ENCODE measurements around the gene CALU.

Gene CALU

DNA sequence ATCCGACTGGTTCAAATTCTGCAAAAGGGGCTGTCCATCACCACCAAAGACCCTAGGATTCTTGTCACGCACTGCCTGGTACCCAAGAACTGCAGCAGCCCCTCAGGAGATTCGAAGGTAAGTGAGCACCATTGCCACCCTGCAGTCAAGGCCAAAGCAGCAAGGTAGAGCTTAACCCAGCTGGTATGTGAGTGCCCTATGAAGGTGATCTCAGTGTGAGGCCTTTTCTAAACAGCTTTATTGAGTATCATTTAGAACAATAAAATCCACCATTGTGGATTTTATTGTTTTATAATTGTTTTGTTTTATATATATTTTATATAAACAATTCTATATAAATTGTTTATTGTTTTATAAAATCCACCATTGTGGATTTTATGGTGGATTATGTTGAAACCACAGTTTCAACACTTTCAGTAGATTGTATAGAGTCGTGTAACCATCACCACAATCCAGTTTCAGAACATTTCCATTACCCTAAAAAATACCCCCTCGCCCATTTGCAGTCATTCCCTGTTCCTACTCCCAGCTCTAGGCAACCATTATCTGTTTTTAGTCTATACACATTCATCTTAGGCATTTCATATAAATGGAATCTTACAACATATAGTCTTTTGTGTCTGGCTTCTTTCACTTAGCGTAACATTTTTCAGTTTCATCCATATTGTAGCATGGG, 20.1 kb upstream of the CALU start (continued):
- TF ChIP-seq, protein P1, sequence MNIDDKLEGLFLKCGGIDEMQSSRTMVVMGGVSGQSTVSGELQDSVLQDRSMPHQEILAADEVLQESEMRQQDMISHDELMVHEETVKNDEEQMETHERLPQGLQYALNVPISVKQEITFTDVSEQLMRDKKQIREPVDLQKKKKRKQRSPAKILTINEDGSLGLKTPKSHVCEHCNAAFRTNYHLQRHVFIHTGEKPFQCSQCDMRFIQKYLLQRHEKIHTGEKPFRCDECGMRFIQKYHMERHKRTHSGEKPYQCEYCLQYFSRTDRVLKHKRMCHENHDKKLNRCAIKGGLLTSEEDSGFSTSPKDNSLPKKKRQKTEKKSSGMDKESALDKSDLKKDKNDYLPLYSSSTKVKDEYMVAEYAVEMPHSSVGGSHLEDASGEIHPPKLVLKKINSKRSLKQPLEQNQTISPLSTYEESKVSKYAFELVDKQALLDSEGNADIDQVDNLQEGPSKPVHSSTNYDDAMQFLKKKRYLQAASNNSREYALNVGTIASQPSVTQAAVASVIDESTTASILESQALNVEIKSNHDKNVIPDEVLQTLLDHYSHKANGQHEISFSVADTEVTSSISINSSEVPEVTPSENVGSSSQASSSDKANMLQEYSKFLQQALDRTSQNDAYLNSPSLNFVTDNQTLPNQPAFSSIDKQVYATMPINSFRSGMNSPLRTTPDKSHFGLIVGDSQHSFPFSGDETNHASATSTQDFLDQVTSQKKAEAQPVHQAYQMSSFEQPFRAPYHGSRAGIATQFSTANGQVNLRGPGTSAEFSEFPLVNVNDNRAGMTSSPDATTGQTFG (tag by site-specific recombination; IDR thresholded peaks at IDR 0.05; ENCODE audit: borderline replicate concordance): no peak

DNA sequence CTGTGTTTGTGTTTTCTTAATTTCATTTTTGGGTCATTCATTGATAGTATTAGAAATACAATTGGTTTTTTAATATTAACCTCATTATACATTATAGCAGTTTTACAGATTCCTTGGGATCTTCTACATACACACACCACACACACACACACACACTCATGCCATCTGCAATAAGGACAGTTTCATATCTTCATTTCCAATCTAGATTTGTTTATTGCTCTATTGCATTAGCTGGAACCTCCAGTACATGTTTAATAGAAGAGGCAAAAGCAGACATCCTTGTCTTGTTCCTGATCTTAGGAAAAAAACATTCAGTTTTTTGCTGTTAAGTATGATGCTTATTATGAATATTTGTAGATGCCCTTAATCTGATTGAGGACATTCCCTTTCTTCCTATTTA, 17.8 kb upstream of the CALU start:
- H3K36me3 ChIP-seq (ENCODE audit: control insufficient read depth in 2 of 2, insufficient read depth in 1 of 2, low read length in 2 of 2): no peaks in the 10 kb centered on the region
- CTCF ChIA-PET: no interaction called here
- no peaks in the 10 kb centered on the region for H3K9me3 ChIP-seq (ENCODE audit: control insufficient read depth, insufficient read depth, low read depth, low read length)
- no peak overlapping the region for H3K27ac ChIP-seq (ENCODE audit: extremely low read depth, low read depth, low read length)
- POLR2A ChIA-PET: no interaction called here
- no peak overlapping the region for H3K4me3 ChIP-seq (ENCODE audit: low read depth, low read length)
- H3K4me1 ChIP-seq (ENCODE audit: control insufficient read depth, insufficient read depth, low read length): no peaks in the 10 kb centered on the region
- no peak for TF ChIP-seq ZNF785 (tag by site-specific recombination; IDR thresholded peaks at IDR 0.05)
- TF ChIP-seq, protein P2, sequence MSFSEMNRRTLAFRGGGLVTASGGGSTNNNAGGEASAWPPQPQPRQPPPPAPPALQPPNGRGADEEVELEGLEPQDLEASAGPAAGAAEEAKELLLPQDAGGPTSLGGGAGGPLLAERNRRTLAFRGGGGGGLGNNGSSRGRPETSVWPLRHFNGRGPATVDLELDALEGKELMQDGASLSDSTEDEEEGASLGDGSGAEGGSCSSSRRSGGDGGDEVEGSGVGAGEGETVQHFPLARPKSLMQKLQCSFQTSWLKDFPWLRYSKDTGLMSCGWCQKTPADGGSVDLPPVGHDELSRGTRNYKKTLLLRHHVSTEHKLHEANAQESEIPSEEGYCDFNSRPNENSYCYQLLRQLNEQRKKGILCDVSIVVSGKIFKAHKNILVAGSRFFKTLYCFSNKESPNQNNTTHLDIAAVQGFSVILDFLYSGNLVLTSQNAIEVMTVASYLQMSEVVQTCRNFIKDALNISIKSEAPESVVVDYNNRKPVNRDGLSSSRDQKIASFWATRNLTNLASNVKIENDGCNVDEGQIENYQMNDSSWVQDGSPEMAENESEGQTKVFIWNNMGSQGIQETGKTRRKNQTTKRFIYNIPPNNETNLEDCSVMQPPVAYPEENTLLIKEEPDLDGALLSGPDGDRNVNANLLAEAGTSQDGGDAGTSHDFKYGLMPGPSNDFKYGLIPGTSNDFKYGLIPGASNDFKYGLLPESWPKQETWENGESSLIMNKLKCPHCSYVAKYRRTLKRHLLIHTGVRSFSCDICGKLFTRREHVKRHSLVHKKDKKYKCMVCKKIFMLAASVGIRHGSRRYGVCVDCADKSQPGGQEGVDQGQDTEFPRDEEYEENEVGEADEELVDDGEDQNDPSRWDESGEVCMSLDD (tag by site-specific recombination; IDR thresholded peaks at IDR 0.05): no peak
- TF ChIP-seq ZNF624 (tag by site-specific recombination; IDR thresholded peaks at IDR 0.05): no peak
- no peak for TF ChIP-seq ZNF114 (tag by site-specific recombination; IDR thresholded peaks at IDR 0.05)
- no peak for TF ChIP-seq ZNF707 (tag by site-specific recombination; IDR thresholded peaks at IDR 0.05)
- TF ChIP-seq ZNF223 (tag by site-specific recombination; IDR thresholded peaks at IDR 0.05): no peak
- TF ChIP-seq ZNF596 (tag by site-specific recombination; IDR thresholded peaks at IDR 0.05): no peak
- TF ChIP-seq ZNF677 (tag by site-specific recombination; IDR thresholded peaks at IDR 0.05): no peak
- no peak for TF ChIP-seq ZNF214 (tag by site-specific recombination; IDR thresholded peaks at IDR 0.05; ENCODE audit: borderline replicate concordance)
- TF ChIP-seq, protein P3, sequence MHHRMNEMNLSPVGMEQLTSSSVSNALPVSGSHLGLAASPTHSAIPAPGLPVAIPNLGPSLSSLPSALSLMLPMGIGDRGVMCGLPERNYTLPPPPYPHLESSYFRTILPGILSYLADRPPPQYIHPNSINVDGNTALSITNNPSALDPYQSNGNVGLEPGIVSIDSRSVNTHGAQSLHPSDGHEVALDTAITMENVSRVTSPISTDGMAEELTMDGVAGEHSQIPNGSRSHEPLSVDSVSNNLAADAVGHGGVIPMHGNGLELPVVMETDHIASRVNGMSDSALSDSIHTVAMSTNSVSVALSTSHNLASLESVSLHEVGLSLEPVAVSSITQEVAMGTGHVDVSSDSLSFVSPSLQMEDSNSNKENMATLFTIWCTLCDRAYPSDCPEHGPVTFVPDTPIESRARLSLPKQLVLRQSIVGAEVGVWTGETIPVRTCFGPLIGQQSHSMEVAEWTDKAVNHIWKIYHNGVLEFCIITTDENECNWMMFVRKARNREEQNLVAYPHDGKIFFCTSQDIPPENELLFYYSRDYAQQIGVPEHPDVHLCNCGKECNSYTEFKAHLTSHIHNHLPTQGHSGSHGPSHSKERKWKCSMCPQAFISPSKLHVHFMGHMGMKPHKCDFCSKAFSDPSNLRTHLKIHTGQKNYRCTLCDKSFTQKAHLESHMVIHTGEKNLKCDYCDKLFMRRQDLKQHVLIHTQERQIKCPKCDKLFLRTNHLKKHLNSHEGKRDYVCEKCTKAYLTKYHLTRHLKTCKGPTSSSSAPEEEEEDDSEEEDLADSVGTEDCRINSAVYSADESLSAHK (tag by site-specific recombination; IDR thresholded peaks at IDR 0.05): no peak
- no peak for TF ChIP-seq ZNF501 (tag by site-specific recombination; IDR thresholded peaks at IDR 0.05)
- no peak for TF ChIP-seq ZNF514 (tag by site-specific recombination; IDR thresholded peaks at IDR 0.05)

DNA sequence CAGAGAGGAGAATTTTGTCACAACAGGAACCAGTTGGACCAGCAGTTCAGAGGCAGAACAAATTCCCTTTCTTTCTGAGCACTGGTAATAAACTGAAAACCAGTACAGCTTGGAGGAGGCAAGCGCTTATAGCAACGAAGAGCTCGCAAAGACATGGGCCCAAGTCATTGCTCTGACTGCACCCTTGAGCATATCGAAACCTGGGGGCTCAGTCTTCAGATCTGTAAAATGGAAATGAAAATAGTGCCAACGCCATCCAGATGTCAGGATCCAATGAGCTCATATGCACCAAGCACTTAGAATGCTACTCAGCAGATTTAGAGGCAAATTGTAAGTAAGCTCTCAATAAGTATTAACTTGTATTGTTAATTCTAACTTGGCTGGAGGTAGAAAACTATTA, 14.4 kb upstream of the CALU start:
- Histone ChIP-seq H3K27ac (ENCODE audit: extremely low read depth, low read depth, low read length) (no peak overlapping the region), H3K4me3 (ENCODE audit: low read depth, low read length) (no peak overlapping the region), H3K36me3 (ENCODE audit: control insufficient read depth in 2 of 2, insufficient read depth in 1 of 2, low read length in 2 of 2) (no peaks in the 10 kb centered on the region), H3K4me1 (ENCODE audit: control insufficient read depth, insufficient read depth, low read length) (no peaks in the 10 kb centered on the region), H3K9me3 (ENCODE audit: control insufficient read depth, insufficient read depth, low read depth, low read length) (no peaks in the 10 kb centered on the region)
- CTCF ChIA-PET: no interaction called here
- no peak for TF ChIP-seq ZNF211 (tag by site-specific recombination; IDR thresholded peaks at IDR 0.05; ENCODE audit: low read depth)
- TF ChIP-seq OSR2 (tag by site-specific recombination; IDR thresholded peaks at IDR 0.05): no peak
- TF ChIP-seq ZNF585B (tag by site-specific recombination; IDR thresholded peaks at IDR 0.05): no peak
- no peak for TF ChIP-seq KLF16 (tag by site-specific recombination; IDR thresholded peaks at IDR 0.05)
- TF ChIP-seq ZFP37 (tag by site-specific recombination; IDR thresholded peaks at IDR 0.05): no peak
- TF ChIP-seq, protein P2 (tag by site-specific recombination; IDR thresholded peaks at IDR 0.05): no peak
- no peak for TF ChIP-seq SP2 (tag by site-specific recombination; IDR thresholded peaks at IDR 0.05)
- TF ChIP-seq ZBTB21 (tag by site-specific recombination; IDR thresholded peaks at IDR 0.05): no peak
- POLR2A ChIA-PET: interaction anchor here (1.0 kb wide), 1 partner anchor 14 kb away, joined by 8 read pairs; the partner anchor contains the start of gene CALU
